ENCODE data around the gene TLE4. TPM values are rescaled to one million over a fixed set of nuclear protein-coding genes. Genes with fewer than 3 reads are reported as not detected.

TLE4 gene
- total and polyA plus RNA-seq, 2 experiments from 2014 or later = 29.6 to 38.4 TPM

DNA sequence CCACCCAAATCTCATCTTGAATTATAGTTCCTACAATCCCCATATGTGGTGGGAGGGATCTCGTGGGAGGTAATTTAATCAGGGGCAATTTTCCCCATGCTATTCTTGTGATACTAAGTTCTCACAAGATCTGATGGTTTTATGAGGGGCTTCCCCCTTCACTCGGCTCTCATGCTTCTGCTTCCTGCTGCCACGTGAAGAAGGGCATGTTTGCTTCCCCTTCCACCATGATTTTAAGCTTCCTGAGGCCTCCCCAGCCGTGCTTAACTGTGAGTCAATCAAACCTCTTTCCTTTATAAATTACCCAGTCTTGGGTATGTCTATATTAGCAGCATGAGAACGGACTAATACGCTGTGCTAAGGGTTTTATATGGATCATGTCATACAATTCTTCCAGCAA, 72.3 kb downstream of the TLE4 start:
- Histone ChIP-seq H3K4me1 (ENCODE audit: insufficient read depth) (no peaks in the 10 kb centered on the region), H3K79me2 (peaks cover 5% of the 10 kb centered on the region), H3K9me3 (ENCODE audit: low read depth) (no peaks in the 10 kb centered on the region), H3K4me2 (no peak overlapping the region), H3K27ac (no peak overlapping the region), H4K20me1 (ENCODE audit: insufficient read depth, poor library complexity, severe bottlenecking) (no peaks in the 10 kb centered on the region), H3K9me2 (replicated peaks; ENCODE audit: insufficient read depth) (no peaks in the 10 kb centered on the region), H3K27me3 (no peaks in the 10 kb centered on the region), H3K4me3 (no peak overlapping the region), H3K36me3 (replicated peaks; ENCODE audit: insufficient read depth, low read depth) (no peaks in the 10 kb centered on the region), H2AFZ (no peak overlapping the region)
- 94% methylated on average over 6 of the region's 6 CpGs for WGBS (ENCODE audit: low lambda C conversion rate, missing lambda C conversion rate)
- DNase-seq (ENCODE audit: low spot score) = no peak
- TF ChIP-seq EZH2 (IDR thresholded peaks at IDR 0.05; ENCODE audit: borderline replicate concordance) (no peak), CTCF (IDR thresholded peaks at IDR 0.05; ENCODE audit: poor library complexity) (no peak), EZH2phosphoT487 (IDR thresholded peaks at IDR 0.05; ENCODE audit: low read depth, severe bottlenecking, unreplicated experiment) (no peak)

GRCh38 chr9:79644601-79645000, 72.8 kb downstream of the TLE4 start:
- H3K36me3 ChIP-seq (replicated peaks; ENCODE audit: insufficient read depth, low read depth) = no peaks in the 10 kb centered on the region
- H2AFZ ChIP-seq = no peak overlapping the region
- no peaks in the 10 kb centered on the region for H3K9me3 ChIP-seq (ENCODE audit: low read depth)
- no peaks in the 10 kb centered on the region for H3K9me2 ChIP-seq (replicated peaks; ENCODE audit: insufficient read depth)
- no peak overlapping the region for H3K4me2 ChIP-seq
- no peaks in the 10 kb centered on the region for H3K27me3 ChIP-seq
- peaks cover 5% of the 10 kb centered on the region for H3K79me2 ChIP-seq
- no peaks in the 10 kb centered on the region for H4K20me1 ChIP-seq (ENCODE audit: insufficient read depth, poor library complexity, severe bottlenecking)
- 99% methylated on average over 4 of the region's 4 CpGs for WGBS (ENCODE audit: low lambda C conversion rate, missing lambda C conversion rate)
- H3K27ac ChIP-seq = no peak overlapping the region
- TF ChIP-seq CTCF (IDR thresholded peaks at IDR 0.05; ENCODE audit: poor library complexity) = no peak
- TF ChIP-seq EZH2phosphoT487 (IDR thresholded peaks at IDR 0.05; ENCODE audit: low read depth, severe bottlenecking, unreplicated experiment) = no peak
- TF ChIP-seq EZH2 (IDR thresholded peaks at IDR 0.05; ENCODE audit: borderline replicate concordance) = no peak
- DNase-seq (ENCODE audit: low spot score) = no peak
- no peak overlapping the region for H3K4me3 ChIP-seq
- no peaks in the 10 kb centered on the region for H3K4me1 ChIP-seq (ENCODE audit: insufficient read depth)

GRCh38 chr9:79645110-79645509, 73.3 kb downstream of the TLE4 start:
- 97% methylated on average over 3 of the region's 3 CpGs for WGBS (ENCODE audit: low lambda C conversion rate, missing lambda C conversion rate)
- no peaks in the 10 kb centered on the region for H4K20me1 ChIP-seq (ENCODE audit: insufficient read depth, poor library complexity, severe bottlenecking)
- TF ChIP-seq EZH2 (IDR thresholded peaks at IDR 0.05; ENCODE audit: borderline replicate concordance) = no peak
- TF ChIP-seq CTCF (IDR thresholded peaks at IDR 0.05; ENCODE audit: poor library complexity) = no peak
- TF ChIP-seq EZH2phosphoT487 (IDR thresholded peaks at IDR 0.05; ENCODE audit: low read depth, severe bottlenecking, unreplicated experiment) = no peak
- H3K9me2 ChIP-seq (replicated peaks; ENCODE audit: insufficient read depth) = no peaks in the 10 kb centered on the region
- H3K27ac ChIP-seq = no peak overlapping the region
- peaks cover 5% of the 10 kb centered on the region for H3K79me2 ChIP-seq
- DNase-seq (ENCODE audit: low spot score) = no peak
- no peaks in the 10 kb centered on the region for H3K4me1 ChIP-seq (ENCODE audit: insufficient read depth)
- no peak overlapping the region for H2AFZ ChIP-seq
- H3K4me3 ChIP-seq = no peak overlapping the region
- H3K4me2 ChIP-seq = no peak overlapping the region
- no peaks in the 10 kb centered on the region for H3K27me3 ChIP-seq
- no peaks in the 10 kb centered on the region for H3K9me3 ChIP-seq (ENCODE audit: low read depth)
- no peaks in the 10 kb centered on the region for H3K36me3 ChIP-seq (replicated peaks; ENCODE audit: insufficient read depth, low read depth)

- WGBS (ENCODE audit: low lambda C conversion rate, missing lambda C conversion rate) = 86% methylated on average over 1 of the region's 1 CpG
- H3K9me2 ChIP-seq (replicated peaks; ENCODE audit: insufficient read depth) = no peaks in the 10 kb centered on the region
- no peaks in the 10 kb centered on the region for H3K4me1 ChIP-seq (ENCODE audit: insufficient read depth)
- no peak overlapping the region for H3K4me3 ChIP-seq
- no peaks in the 10 kb centered on the region for H3K36me3 ChIP-seq (replicated peaks; ENCODE audit: insufficient read depth, low read depth)
- peaks cover 5% of the 10 kb centered on the region for H3K79me2 ChIP-seq
- H3K27me3 ChIP-seq = no peaks in the 10 kb centered on the region
- H3K9me3 ChIP-seq (ENCODE audit: low read depth) = no peaks in the 10 kb centered on the region
- no peak for TF ChIP-seq EZH2 (IDR thresholded peaks at IDR 0.05; ENCODE audit: borderline replicate concordance)
- TF ChIP-seq CTCF (IDR thresholded peaks at IDR 0.05; ENCODE audit: poor library complexity) = no peak
- TF ChIP-seq EZH2phosphoT487 (IDR thresholded peaks at IDR 0.05; ENCODE audit: low read depth, severe bottlenecking, unreplicated experiment) = no peak
- no peaks in the 10 kb centered on the region for H4K20me1 ChIP-seq (ENCODE audit: insufficient read depth, poor library complexity, severe bottlenecking)
- no peak overlapping the region for H2AFZ ChIP-seq
- no peak overlapping the region for H3K27ac ChIP-seq
- no peak for DNase-seq (ENCODE audit: low spot score)
- no peak overlapping the region for H3K4me2 ChIP-seq
These were observed 74.3 kb downstream of the TLE4 start for GRCh38 chr9:79646096-79646495.
